Stimulated activated CD8-positive, alpha-beta memory T cell treated with anti-CD3 and anti-CD28 coated beads, Interleukin-7, amount 100 ng/mL, for 4 hours (primary cell): ENCODE data around the gene MBIP.
A peak's percentile ranks its signal among the peaks of the same experiment; 100 is the strongest.
"Not testable (repeated sequence)": the region's sequence is repeated elsewhere in the genome, so short reads cannot be mapped to it uniquely, and the experiment has no call there.

Source experiments
- DNase-seq, 2 donors: peaks; one replicate each; pipeline ENCODE4 v3.0.0-alpha.2; 2020; ENCODE audit warnings: low read depth in 2 of 2

Gene MBIP, protein sequence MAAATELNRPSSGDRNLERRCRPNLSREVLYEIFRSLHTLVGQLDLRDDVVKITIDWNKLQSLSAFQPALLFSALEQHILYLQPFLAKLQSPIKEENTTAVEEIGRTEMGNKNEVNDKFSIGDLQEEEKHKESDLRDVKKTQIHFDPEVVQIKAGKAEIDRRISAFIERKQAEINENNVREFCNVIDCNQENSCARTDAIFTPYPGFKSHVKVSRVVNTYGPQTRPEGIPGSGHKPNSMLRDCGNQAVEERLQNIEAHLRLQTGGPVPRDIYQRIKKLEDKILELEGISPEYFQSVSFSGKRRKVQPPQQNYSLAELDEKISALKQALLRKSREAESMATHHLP

DNA sequence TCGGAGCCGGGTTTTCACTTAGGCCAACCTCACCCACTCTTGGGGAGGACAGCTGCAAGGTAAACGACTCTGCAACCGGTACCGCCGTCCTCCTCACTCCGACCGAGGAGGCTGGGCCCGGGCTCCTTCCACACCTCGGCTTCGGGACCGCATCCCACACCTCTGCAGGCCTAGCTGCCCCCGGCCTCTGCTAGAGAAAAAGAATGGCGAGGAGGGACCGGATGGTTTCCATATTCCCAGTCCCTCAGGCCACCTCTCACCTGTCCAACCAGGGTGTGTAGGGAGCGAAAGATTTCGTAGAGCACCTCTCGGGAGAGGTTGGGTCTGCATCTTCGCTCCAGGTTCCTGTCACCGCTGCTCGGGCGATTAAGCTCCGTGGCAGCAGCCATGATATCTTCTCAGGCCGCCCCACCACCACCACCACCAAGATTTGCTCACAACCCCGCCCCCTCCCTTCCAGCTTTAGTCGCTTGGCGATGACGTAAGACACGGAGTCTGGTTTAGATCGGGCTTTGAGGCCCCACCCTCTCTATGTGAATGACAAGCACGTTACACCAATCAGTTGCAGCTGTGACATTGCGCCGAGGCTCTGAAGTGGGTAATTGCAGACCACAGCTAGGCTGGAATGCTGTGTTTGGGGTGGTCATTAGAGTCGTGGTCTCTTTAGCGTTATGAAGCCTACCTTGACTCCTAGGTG lies at the start of gene MBIP:
Gene MBIP (minus strand): TSS at position 438 of the 697 bp plus-strand sequence. CDS start 49 bp downstream, at position 389.
- peak; percentile 82 to 91 for DNase-seq

DNA sequence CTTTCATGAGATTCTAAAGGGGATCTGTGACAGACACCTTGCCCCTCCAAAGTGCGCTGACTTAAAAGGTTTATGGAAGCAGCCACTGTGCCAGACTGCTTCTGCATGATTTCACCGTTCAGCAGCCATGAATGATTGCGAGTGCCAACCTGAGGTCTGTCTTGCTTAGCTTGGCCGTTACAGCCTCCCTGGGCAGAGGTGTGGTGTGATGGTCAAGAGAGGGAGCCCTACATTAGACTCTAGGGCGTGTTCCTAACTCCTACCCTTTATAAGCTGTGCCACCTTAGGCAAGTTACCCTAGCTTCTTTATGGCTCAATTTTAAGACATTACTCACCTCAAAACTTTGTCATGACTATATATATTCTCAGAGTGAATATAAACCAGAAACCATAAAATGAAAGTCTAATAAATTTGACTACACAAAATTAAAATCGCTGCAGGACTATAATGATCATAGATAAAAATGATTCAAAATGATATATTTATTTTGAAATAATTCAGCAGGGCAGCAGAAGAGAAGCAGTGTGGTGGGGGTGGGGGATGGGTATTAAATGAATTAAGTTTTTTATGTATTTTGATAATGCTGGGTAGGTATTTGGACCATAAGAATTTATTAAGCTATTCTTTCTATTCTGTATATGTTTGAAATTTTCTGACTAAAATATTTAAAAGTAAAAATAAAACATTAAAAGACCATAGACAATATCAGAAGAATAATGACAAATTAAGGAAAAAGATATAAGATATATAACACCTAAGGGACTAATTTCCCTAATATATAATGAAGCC lies 47.7 kb upstream of the MBIP start:
- no peak for DNase-seq

DNA sequence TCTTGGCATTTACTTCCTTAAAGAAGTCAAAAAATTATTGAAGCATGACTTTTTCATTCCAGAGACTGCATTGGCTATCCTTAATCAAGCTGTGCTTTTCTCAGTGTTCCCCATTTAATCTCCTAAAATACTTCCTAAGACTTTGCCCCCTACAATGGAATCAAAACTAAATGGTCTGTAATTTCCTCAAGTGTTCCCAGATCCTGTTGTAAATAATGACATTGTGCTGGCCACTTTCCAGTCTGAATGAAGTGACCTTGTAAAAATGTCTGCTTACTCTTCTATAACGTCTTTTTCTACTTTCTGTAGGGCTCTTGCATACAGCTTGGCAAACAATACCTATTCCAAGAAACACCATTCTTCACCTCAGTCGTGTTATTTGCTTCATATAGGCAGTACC lies 45.3 kb upstream of the MBIP start:
- no peak for DNase-seq

DNA sequence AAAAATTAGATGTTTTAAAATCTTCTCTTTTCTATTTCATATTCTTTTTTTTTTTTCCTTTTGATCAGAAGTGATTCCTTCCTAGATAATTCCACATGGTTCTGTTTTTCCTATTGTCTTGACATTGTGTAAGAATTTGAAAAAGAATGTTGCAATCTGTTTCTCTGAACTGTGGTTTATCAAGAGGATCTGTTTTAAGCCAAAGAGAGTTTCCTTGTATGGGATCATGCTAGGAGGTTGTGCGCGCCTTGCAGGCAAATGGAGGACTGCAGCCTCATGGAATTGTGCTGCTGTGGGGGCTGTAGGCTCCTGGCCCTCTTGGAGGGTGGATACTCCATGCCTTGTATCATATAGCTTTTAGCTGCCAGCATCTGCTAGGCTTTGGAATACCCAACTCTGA lies 43.3 kb upstream of the MBIP start:
- no peak for DNase-seq

DNA sequence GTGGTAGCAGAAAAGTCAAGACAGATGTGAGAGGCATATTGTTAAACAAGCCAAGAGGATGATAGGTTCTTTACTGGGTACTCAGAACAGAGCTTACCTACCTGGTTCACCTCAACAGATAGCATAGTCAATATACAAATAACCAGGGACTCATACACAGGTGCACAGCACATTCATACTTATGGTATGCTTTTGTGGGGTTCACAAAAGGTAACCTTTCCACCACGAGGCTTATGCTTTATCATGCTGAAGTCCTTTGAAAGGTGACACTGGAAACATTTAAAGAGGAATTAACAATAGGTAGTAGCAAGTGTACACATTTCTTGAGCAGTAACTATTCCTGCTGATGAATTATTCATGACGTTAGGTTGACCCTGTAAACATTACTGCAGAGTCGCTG lies 42.2 kb upstream of the MBIP start:
- no peak for DNase-seq

DNA sequence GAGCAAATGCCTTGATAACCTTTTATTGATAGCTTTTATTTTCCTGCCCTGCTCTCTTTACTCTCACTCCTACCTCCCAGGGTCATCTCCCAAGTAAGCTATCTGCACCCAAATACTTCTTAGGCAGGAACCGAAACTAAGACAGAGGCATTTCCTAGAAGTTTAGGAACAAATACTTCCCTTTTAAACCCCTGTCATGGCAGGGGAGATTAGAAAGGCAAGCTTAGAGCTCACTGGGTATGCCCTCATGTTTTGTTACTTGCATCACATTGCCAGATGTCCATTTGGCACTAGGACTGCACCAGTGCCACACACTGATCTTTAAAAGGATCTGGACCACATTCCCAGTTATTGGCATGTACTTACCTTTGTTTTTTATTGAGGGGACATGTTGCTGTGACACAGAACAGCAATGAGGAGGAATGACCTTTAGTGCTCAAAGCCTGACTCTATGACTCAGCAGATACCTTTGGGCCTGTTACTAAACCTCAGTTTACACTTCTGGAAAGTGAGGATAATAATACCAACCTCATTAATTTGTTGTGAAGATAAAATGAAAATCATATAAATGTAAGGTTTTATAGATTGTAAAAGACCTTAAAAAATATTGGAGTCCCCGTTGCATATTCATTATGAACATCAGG lies 40.9 kb upstream of the MBIP start:
- DNase-seq = no peak

DNA sequence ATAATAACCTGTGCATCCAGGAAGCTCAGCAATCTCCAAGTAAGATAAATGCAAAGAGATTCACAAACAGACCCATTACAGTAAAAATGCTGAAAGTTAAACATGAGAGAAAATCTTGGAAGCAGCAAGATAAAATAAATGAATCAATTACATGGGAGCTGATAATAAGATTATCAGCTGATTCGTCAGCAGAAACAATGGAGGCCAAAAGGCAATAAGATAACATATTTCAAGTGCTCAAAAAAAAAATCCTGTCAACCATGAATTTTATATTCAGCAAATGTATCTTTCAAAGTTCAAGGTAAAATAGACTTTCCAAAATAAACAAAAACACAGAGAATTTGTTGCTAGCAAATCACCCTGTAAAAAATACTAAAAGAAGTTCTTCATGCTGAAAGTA lies 36.4 kb upstream of the MBIP start:
- DNase-seq = no peak

DNA sequence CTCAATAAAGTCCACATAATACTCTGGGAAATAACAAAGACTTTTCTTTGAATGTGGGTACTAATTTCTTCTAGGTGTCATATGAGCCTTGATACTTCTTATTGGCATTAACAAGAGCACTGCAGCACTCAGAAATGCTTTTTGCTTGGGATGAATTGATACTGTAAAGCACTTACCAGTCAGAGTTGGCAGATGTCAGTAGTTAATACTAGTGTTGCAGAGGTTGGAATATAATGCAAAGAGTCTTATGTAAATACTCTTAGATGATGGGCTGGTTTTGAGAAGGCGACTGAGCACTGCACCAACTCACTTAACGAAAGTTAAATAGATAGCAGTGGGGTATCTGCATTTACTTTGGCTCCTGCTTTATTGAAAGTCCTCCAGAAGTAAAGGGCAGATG lies 25.6 kb upstream of the MBIP start:
- no peak for DNase-seq

DNA sequence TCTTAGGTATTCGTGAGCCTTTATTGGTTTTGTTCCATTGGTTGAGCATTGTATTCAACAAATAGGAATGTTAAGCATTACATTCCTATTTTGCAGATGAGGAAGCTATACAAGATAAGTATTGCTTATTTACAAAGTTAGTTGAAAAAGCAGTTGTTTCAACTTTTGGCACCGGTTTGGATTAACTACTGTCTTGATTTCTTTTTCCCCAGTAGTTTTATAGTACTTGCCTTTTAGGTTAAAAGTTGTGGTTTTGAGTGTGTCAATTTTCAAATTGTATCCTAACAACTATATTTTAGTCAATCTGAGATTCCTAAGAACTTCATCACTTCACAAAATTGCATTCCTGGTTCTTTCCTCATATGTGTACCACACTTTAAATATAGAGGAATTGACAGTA lies 23.8 kb upstream of the MBIP start:
- DNase-seq = no peak

DNA sequence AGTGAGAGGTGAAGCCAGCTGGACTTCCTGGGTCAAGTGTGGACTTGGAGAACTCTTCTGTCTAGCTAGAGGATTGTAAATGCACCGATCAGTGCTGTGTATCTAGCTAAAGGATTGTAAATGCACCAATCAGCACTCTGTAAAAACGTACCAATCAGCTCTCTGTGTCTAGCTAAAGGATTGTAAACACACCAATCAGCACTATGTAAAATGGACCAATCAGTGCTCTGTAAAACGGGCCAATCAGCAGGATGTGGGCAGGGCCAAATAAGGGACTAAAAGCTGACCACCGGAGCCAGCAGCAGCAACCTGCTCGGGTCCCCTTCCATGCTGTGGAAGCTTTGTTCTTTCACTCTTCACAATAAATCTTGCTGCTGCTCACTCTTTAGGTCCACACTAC lies 21.4 kb upstream of the MBIP start:
- not testable (repeated sequence) for DNase-seq

DNA sequence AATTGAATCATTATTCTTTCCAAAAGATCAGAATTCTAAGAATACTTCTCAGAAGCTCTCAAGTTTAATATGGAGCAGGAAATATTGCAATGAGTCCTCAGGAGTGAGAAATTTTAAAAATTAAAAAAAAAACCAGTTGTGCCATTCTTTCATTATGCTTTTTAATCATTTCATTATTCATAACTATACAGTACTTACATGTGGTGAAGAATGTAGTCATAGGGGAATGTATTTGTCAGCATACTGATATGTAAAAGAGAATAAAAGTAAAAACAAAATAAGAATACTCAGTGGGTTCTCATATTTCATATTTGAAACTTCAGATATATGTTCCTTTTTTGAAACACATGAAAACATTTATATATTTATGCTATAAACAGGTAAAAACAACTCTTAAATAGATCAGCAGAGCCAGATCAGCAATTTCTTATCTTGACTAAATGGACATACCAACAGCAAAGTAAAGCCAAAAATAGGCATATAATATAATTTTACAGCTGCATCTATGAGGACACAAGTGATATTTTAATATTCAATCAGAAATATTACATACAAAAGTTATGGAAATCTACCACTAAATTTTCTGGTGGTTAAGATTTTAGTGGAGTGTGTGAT lies 19.9 kb upstream of the MBIP start:
- no peak for DNase-seq

DNA sequence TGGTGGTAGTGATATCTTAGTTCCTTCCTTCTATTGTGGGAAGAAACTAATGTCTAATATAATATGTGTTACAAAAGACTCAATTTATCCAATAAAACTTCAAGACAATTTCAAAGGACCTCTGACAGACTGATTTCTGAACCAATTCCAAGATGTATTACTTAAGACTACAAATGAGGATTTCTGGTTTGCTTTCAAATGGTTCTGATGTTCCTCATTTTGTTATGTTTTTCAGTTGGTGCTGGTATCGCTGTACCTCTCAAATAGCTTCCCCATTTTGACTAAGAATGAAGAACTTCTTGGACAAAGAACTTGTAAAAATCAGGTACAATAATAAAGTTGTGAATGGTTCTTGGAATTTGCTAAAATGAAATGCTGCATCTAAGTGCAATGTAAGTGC lies 19.4 kb upstream of the MBIP start:
- DNase-seq = no peak

DNA sequence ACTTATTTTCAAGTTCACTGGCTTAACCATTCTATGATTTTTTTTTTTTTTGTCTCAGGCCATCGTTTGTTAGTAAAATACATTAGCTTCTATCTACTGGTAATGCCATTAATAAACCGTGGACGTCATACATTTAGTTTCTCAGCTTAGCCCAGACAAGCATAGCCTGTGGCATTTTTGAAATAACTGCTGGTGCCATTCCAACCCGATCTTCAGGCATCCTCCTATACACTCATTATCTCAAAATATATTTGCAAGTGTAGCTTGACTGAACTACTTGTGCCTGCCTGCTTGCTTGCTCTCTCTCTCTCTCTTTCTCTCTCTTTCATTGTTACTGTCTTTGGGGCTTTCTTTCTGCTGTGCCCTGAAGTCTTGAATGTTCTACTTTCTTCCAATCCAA lies 12.7 kb upstream of the MBIP start:
- no peak for DNase-seq

DNA sequence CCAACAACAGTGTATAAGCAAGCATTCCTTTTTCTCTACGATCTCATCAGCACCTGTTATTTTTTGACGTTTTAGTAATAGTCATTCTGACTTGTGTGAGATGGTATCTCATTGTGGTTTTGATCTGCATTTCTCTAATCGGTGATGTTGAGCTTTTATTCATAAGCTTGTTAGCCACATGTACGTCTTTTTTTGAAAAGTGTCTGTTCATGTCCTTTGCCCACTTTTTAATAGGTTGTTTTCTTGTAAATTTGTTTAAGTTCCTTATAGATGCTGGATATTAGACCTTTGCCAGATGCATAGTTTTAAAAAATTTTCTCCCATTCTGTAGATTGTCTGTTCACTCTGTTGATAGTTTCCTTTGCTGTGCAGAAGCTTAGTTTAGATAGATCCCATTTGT lies 7.1 kb upstream of the MBIP start:
- not testable (repeated sequence) for DNase-seq

DNA sequence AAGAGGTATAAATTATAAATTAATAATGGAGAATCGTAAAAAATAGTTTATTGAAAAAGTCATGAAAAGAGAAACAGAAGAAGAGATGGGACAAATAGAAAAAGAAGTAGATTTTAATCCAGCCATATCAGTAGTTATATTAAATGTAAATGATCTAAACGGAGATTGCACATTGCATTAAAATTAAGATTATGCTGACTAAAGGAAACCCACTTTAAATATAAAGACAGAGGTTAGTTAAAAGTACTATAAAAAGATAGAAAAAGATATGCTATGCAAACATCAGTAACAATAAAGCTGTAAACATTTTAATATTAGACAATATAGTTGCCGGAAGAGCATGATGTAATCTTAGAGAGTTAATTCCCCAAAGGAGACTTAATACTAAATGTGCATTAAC lies 5.4 kb upstream of the MBIP start:
- no peak for DNase-seq

DNA sequence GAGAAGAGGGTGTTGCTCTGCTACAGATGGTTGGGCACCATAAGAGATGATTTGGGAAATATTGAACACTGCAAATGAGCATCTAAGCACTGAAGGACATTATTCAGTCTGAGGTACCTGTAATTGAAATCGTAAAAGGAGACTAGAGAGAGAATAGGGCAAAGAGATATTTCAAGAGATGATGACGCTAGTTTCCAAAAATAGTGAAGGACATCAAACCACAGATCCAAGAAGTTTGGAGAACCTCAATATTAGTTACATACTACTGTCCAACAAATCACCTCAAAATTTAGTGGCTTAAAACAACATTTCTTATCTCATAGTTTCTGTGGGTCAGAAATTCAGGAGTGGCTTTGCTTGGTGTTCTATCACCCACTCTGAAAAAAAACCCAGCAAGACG lies 4.5 kb upstream of the MBIP start:
- no peak for DNase-seq

DNA sequence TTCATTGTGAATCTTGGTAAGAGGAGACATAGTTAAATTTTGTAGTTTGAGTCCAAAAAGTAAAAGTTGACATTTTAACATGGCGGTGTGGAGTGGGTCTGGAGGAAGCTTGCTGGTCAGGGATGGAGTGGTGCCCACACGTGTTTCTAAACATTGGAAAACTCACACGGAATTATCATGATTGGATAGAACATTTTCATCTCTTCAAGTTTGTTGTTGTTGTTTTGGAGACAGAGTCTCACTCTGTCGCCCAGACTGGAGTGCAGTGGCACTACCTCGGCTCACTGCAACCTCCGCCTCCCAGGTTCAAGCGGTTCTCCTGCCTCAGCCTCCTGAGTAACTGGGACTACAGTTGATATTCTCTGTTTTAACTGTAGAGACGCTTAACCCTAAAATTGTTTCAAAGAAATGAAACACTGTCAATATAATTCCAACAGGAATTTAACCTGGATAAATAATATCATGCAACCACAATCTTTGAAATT lies 502 bp upstream of the MBIP start:
- DNase-seq = no peak

DNA sequence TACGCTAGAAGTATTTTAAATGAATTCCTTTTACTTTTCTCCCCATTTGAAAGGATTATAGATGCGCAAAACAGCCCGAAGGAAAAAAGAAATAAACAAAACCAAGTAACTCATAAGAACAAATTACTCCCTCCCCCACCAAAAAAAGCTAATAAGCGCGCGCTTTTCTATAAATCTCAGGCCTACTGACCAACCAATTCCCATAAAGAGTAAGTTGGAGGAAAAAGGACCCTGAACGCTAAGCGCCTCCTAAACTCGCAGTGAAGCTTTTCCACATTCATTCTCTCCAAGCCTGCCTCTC lies 588 bp downstream of the MBIP start:
- DNase-seq = no peak

DNA sequence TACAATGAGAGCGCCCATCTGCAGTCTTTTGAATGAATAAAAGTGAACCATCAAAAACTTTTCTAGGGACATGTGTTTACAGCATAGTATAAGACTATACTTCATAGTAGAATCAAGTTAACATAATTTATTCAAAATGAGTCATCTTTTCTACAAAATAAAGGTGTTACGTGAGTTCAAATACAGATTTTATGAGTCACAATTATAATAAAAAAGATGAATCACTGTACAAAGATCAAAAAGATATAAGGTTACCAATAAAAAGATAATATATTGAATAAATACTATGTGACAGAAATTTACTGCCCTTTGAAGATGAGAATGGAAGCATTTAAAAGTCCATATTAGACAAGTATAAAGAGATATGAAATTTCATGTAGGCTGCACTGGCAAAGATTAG lies 2.8 kb downstream of the MBIP start:
- DNase-seq = no peak

DNA sequence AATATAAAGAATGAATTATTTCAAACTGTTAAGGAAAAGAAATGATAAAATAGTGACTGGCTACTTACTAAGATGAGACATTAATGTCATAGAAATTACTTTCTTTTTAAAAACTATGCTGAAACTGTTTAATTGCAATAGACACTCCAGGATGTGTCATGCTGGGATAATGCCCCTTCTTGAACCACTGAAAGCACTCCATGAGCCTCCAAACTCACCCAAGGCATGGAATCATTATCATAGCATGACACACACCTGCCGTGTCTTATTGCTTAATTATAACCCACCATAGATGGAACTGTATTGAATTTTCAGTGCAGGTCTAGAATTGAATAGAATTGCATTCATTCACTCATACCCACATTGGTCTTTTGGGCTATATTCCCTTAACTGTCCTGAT lies 4.3 kb downstream of the MBIP start:
- DNase-seq = no peak

DNA sequence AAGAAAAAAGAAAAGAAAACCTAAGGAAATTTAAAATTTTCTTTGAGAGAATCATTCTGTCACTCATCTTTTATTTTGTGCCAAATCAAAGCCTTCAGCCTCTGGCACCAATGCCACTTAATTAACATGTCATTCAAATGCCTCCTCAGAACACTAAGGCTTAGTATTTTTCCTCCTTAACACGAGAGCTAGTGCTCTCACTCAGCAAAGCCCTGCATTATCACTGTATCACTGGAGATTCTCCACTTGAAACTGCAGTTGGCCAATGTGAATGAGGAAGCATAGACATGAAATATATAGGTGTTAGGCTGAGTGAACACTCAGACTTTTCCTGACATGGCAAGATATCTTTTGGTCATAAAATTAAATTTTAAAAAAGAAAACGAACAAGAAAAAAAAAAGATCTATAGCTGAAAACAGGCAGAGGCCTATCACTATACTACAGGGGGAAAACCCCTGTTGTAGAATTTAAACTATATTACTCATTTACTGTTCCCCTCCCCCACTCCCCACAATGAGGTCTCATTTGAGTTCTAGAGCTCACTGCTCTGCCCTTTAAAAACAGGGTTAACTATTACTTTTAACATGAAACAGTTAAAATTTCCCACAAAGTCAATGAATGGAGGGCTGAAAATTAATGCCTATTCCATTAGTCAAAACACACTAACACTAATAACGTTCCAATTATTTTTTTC lies 5.1 kb downstream of the MBIP start:
- DNase-seq = peak in 1 of 2 donors; percentile 1
